SHP77 treated with DMSO at 0.1 percent for 48 hours (cell line): ENCODE data around the gene RERE.
A peak's percentile ranks its signal among the peaks of the same experiment; 100 is the strongest.
"Not testable (repeated sequence)": the region's sequence is repeated elsewhere in the genome, so short reads cannot be mapped to it uniquely, and the experiment has no call there.

ENCODE experiments used
- DNase-seq: peaks from one replicate; lab custom pipeline; 2025; lab: John Stamatoyannopoulos, UW

Gene RERE

GRCh38 chr1:8716238-8716637 lies 101.2 kb downstream of the RERE start:
- DNase-seq = no peak

- DNase-seq = no peak
Observed at GRCh38 chr1:8714173-8714572, 103.3 kb downstream of the RERE start.

GRCh38 chr1:8712413-8713231 lies 104.8 kb downstream of the RERE start:
- peak; percentile 89 for DNase-seq

GRCh38 chr1:8711873-8712412 lies 105.5 kb downstream of the RERE start:
- no peak for DNase-seq

- no peak for DNase-seq
Observed at GRCh38 chr1:8711151-8711550, 106.3 kb downstream of the RERE start.

- no peak for DNase-seq
Observed at GRCh38 chr1:8708259-8708658, 109.2 kb downstream of the RERE start.

- DNase-seq = peak; percentile 93
Observed at GRCh38 chr1:8706995-8707396, 110.4 kb downstream of the RERE start.

- no peak for DNase-seq
Observed at GRCh38 chr1:8706291-8706690, 111.1 kb downstream of the RERE start.

GRCh38 chr1:8704866-8705506 lies 112.5 kb downstream of the RERE start:
- no peak for DNase-seq

- DNase-seq = peak; percentile 88
Observed at GRCh38 chr1:8702850-8703810, 114.3 kb downstream of the RERE start.

- no peak for DNase-seq
Observed at GRCh38 chr1:8702472-8702849, 115.0 kb downstream of the RERE start.

- no peak for DNase-seq
Observed at GRCh38 chr1:8701794-8702471, 115.5 kb downstream of the RERE start.

- DNase-seq = no peak
Observed at GRCh38 chr1:8699679-8700078, 117.8 kb downstream of the RERE start.

- no peak for DNase-seq
Observed at GRCh38 chr1:8698937-8699447, 118.4 kb downstream of the RERE start.

- no peak for DNase-seq
Observed at GRCh38 chr1:8698012-8698630, 119.3 kb downstream of the RERE start.

GRCh38 chr1:8695442-8695841 lies 122.0 kb downstream of the RERE start:
- not testable (repeated sequence) for DNase-seq

GRCh38 chr1:8693107-8693506 lies 124.3 kb downstream of the RERE start:
- no peak for DNase-seq

- no peak for DNase-seq
Observed at GRCh38 chr1:8691662-8692061, 125.8 kb downstream of the RERE start.

- DNase-seq = no peak
Observed at GRCh38 chr1:8690253-8690525, 127.3 kb downstream of the RERE start.

- no peak for DNase-seq
Observed at GRCh38 chr1:8689431-8690252, 127.8 kb downstream of the RERE start.
